NCI-H1105 treated with DMSO at 0.1 percent for 48 hours (cell line): ENCODE results near the gene EGFLAM.

Experiments used
- DNase-seq: peaks from one replicate; lab custom pipeline; 2025; lab: John Stamatoyannopoulos, UW

Gene EGFLAM

GRCh38 chr5:38258319-38259061 lies at the start of gene EGFLAM:
Gene EGFLAM, plus strand, starts transcription at chr5:38258559. Its CDS starts 196 bp downstream, at chr5:38258755.
- DNase-seq, result peak; percentile 45

- peak; percentile 46 for DNase-seq
Measured at GRCh38 chr5:38208782-38209378, 49.5 kb upstream of the EGFLAM start.

- DNase-seq, result no peak
Measured at GRCh38 chr5:38210676-38211353, 47.5 kb upstream of the EGFLAM start.

GRCh38 chr5:38211354-38211710 lies 47.0 kb upstream of the EGFLAM start:
- DNase-seq, result no peak

GRCh38 chr5:38212307-38212706 lies 46.1 kb upstream of the EGFLAM start:
- no peak for DNase-seq

- DNase-seq, result no peak
Measured at GRCh38 chr5:38226091-38226490, 32.3 kb upstream of the EGFLAM start.

- no peak for DNase-seq
Measured at GRCh38 chr5:38228914-38229313, 29.4 kb upstream of the EGFLAM start.

- DNase-seq, result no peak
Measured at GRCh38 chr5:38234737-38235136, 23.6 kb upstream of the EGFLAM start.

- DNase-seq, result no peak
Measured at GRCh38 chr5:38237681-38238080, 20.7 kb upstream of the EGFLAM start.

GRCh38 chr5:38240212-38240611 lies 18.1 kb upstream of the EGFLAM start:
- DNase-seq, result no peak

- no peak for DNase-seq
Measured at GRCh38 chr5:38241655-38242054, 16.7 kb upstream of the EGFLAM start.

GRCh38 chr5:38245307-38245706 lies 13.1 kb upstream of the EGFLAM start:
- DNase-seq, result no peak

GRCh38 chr5:38249301-38249700 lies 9.1 kb upstream of the EGFLAM start:
- DNase-seq, result no peak

GRCh38 chr5:38249812-38250211 lies 8.5 kb upstream of the EGFLAM start:
- no peak for DNase-seq

GRCh38 chr5:38250763-38251448 lies 7.5 kb upstream of the EGFLAM start:
- no peak for DNase-seq

- no peak for DNase-seq
Measured at GRCh38 chr5:38253759-38254158, 4.6 kb upstream of the EGFLAM start.

- DNase-seq, result no peak
Measured at GRCh38 chr5:38257308-38258041, 884 bp upstream of the EGFLAM start.

GRCh38 chr5:38258042-38258318 lies 379 bp upstream of the EGFLAM start:
- no peak for DNase-seq

- no peak for DNase-seq
Measured at GRCh38 chr5:38259062-38259808, 876 bp downstream of the EGFLAM start.

GRCh38 chr5:38259809-38260160 lies 1.4 kb downstream of the EGFLAM start:
- DNase-seq, result no peak

GRCh38 chr5:38263983-38264382 lies 5.6 kb downstream of the EGFLAM start:
- DNase-seq, result no peak
